Inflammatory macrophage (primary cell): Measurements from ENCODE around the gene SLC24A5.

Experiments used
- DNase-seq, 2 donors: peaks; one replicate each; pipeline ENCODE4 v3.0.0-alpha.2; 2020 to 2022

SLC24A5 gene

GRCh38 chr15:48191574-48192225 lies 70.9 kb downstream of the SLC24A5 start, which contains the start of gene CTXN2:
CTXN2 (plus strand) TSS chr15:48191665; CDS start chr15:48201301, 9,636 bp downstream.
- no peak for DNase-seq
